K562 (cell line): Measurements from ENCODE around the gene DYRK1A. TPM values are rescaled to one million over a fixed set of nuclear protein-coding genes. Genes with fewer than 3 reads are reported as not detected.

ENCODE experiments used
- CCNT2 ChIP-seq: IDR thresholded peaks from 2 replicates; pipeline ENCODE4 v1.6.1; 2011; ENCODE audit warnings: borderline replicate concordance, low read depth, mild to moderate bottlenecking, moderate library complexity, mixed read lengths, low read length; ENCODE audit not compliant: insufficient read length; ENCODE audit errors: extremely low read depth
- FOS ChIP-seq: IDR thresholded peaks from 3 replicates; pipeline ENCODE4 v1.6.1; 2011; ENCODE audit not compliant: insufficient read length; ENCODE audit errors: extremely low read depth
- FUS ChIP-seq: fragments of 200-400 bp; formaldehyde crosslinking; optimal IDR thresholded peaks from 2 replicates; pipeline ENCODE3; 2017; ENCODE audit warnings: low read depth, low read length
- HIVEP1 ChIP-seq: fragments of 250-450 bp; sonication (Bioruptor Pico); IDR thresholded peaks from 2 replicates; pipeline ENCODE4 v1.4.0; 2020; ENCODE audit warnings: mild to moderate bottlenecking
- KAT7 ChIP-seq: sonication (generic); formaldehyde crosslinking; IDR thresholded peaks from 2 replicates; pipeline ENCODE4 v1.8.0; 2022; ENCODE audit warnings: missing genetic modification reagents, mild to moderate bottlenecking, borderline replicate concordance
- KDM1A ChIP-seq, 2 experiments: fragments of 450-650 bp; IDR thresholded peaks; 2 replicates each; pipeline ENCODE4 v1.6.1; 2016; ENCODE audit warnings: mild to moderate bottlenecking in 2 of 2
- KLF1 ChIP-seq: fragments of 450-650 bp; IDR thresholded peaks from 2 replicates; pipeline ENCODE4 v1.6.1; 2016; ENCODE audit warnings: missing genetic modification characterization, missing compliant biosample characterization
- MCM7 ChIP-seq, 2 experiments: fragments of 450-650 bp; IDR thresholded peaks; 2 replicates each; pipeline ENCODE4 v1.6.1; 2016 to 2018
- MNT ChIP-seq, 2 experiments: fragments of 450-650 bp; conservative IDR thresholded peaks; 2 replicates each; pipeline ENCODE4 v1.6.1; 2017; ENCODE audit warnings: mild to moderate bottlenecking in 2 of 2, moderate library complexity in 2 of 2
- NCOA1 ChIP-seq: fragments of 450-650 bp; IDR thresholded peaks from 2 replicates; pipeline ENCODE4 v1.6.1; 2016; ENCODE audit warnings: low read depth
- NR2C2 ChIP-seq, 2 experiments: fragments of 200-800 bp in 1 of 2; sonication (Bioruptor generic) in 1 of 2; sonication (generic) in 1 of 2; formaldehyde crosslinking in 1 of 2; IDR thresholded peaks; 2 replicates each; pipeline versions ENCODE4 v1.6.1 to v1.8.0; 2016 to 2022; ENCODE audit warnings: mild to moderate bottlenecking in 1 of 2, missing compliant biosample characterization in 1 of 2, missing genetic modification characterization in 1 of 2, missing genetic modification reagents in 1 of 2
- PBX2 ChIP-seq, 2 experiments: IDR thresholded peaks in 1 of 2; conservative IDR thresholded peaks in 1 of 2; 2 replicates each; pipeline ENCODE4 v1.6.1; 2016; ENCODE audit warnings: low read depth in 2 of 2, mild to moderate bottlenecking in 1 of 2, missing compliant biosample characterization in 1 of 2, missing genetic modification characterization in 1 of 2, moderate library complexity in 1 of 2
- TFAP4 ChIP-seq: sonication (generic); formaldehyde crosslinking; IDR thresholded peaks from 2 replicates; pipeline ENCODE4 v1.8.0; 2022; ENCODE audit warnings: missing genetic modification reagents, mild to moderate bottlenecking, moderate library complexity, borderline replicate concordance
- TOE1 ChIP-seq, 2 experiments: fragments of 450-650 bp in 1 of 2; sonication (generic) in 1 of 2; formaldehyde crosslinking in 1 of 2; IDR thresholded peaks; 2 replicates each; pipeline versions ENCODE4 v1.7.1 to v1.8.0; 2016 to 2022; ENCODE audit warnings: borderline replicate concordance in 2 of 2, mild to moderate bottlenecking in 2 of 2, antibody characterized with exemption in 1 of 2, inconsistent platforms in 1 of 2, low read depth in 1 of 2, missing genetic modification reagents in 1 of 2, moderate library complexity in 1 of 2
- TRIM24 ChIP-seq, 2 experiments: fragments of 450-650 bp; IDR thresholded peaks; 2 replicates each; pipeline ENCODE4 v1.6.1; 2016
- ZNF175 ChIP-seq: fragments of 200-800 bp; sonication (Bioruptor generic); IDR thresholded peaks from 2 replicates; pipeline ENCODE4 v1.6.1; 2016; ENCODE audit warnings: low read depth, mild to moderate bottlenecking, missing genetic modification characterization, missing compliant biosample characterization
- ZNF184 ChIP-seq: sonication (generic); formaldehyde crosslinking; IDR thresholded peaks from 2 replicates; pipeline ENCODE4 v1.5.0; 2020; ENCODE audit warnings: missing genetic modification reagents
- ZNF584 ChIP-seq: fragments of 200-800 bp; sonication (Bioruptor generic); IDR thresholded peaks from 2 replicates; pipeline ENCODE4 v1.6.1; 2016; ENCODE audit warnings: low read depth, mild to moderate bottlenecking, missing genetic modification characterization, missing compliant biosample characterization
- ZNF717 ChIP-seq: fragments of 250-450 bp; sonication (Bioruptor Pico); IDR thresholded peaks from 2 replicates; pipeline ENCODE4 v1.5.0; 2021
- polyA plus RNA-seq, 8 experiments: library from polyadenylated mRNA; depleted of rRNA in 4 of 8; stranded (reverse) in 5 of 8; unstranded in 3 of 8; fragments of >200 nt; fragmentation: Nextera tagmentation in 2 of 8; fragmentation: Illumina TruSeq in 1 of 8; extraction: Ambion mirVana in 2 of 8; extraction: Trizol in 1 of 8; gene quantifications; 2 replicates each; pipeline versions ENCODE4 v1.2.1 to v1.2.3, GENCODE V29; 2011 to 2014; ENCODE audit warnings: inconsistent platforms in 1 of 8, missing spikeins in 1 of 8
- total RNA-seq, 7 experiments: library from RNA; depleted of rRNA in 6 of 7; stranded (reverse); fragments of >200 nt in 6 of 7; fragmentation: Illumina TruSeq in 2 of 7; extraction: Trizol in 2 of 7; gene quantifications; 2 replicates each; pipeline versions ENCODE4 v1.2.1 to v1.2.3, GENCODE V29; 2011 to 2021; ENCODE audit warnings: low replicate concordance in 1 of 7
- TF ChIP-seq, protein P1 (sequence below): fragments of 250-450 bp; sonication (Bioruptor Pico); IDR thresholded peaks from 2 replicates; pipeline ENCODE4 v1.5.0; 2021

The DYRK1A gene
- total and polyA plus RNA-seq, 9 of the 15 experiments (the other 6 are each of a cell fraction or from before 2014, with no cell fraction given) = 3.7 to 64.8 (median 42.3) TPM

- TF ChIP-seq KAT7 (CRISPR knock-in tag) (no peak), TRIM24 (IDR thresholded peaks at IDR 0.05) (peak; percentile 39 to 68; a peak in 3 of 4 replicates), KDM1A (IDR thresholded peaks at IDR 0.05) (no peak), MNT (conservative IDR thresholded peaks at IDR 0.05) (peak in 1 of 2 experiments; percentile 29; a peak in 1 of 4 replicates), HIVEP1 (CRISPR knock-in tag) (no peak), CCNT2 (no peak), FUS (no peak), KLF1 (tag) (no peak), PBX2 (CRISPR knock-in tag; IDR thresholded peaks at IDR 0.05; ENCODE audit: low read depth) (no peak), PBX2 (tag; conservative IDR thresholded peaks at IDR 0.05; ENCODE audit: low read depth) (no peak), TFAP4 (CRISPR knock-in tag) (no peak), MCM7 (IDR thresholded peaks at IDR 0.05) (no peak), TOE1 (IDR thresholded peaks at IDR 0.05; ENCODE audit: borderline replicate concordance) (no peak), TOE1 (CRISPR knock-in tag; IDR thresholded peaks at IDR 0.05; ENCODE audit: borderline replicate concordance, low read depth) (no peak), ZNF584 (CRISPR knock-in tag) (peak; percentile 75; the same call in 1 of the 2 replicates), NCOA1 (peak; percentile 72), ZNF175 (CRISPR knock-in tag) (0 out of 2 replicates have a peak, but pooled peaks have one; percentile 29), ZNF717 (no peak), FOS (no peak), ZNF184 (CRISPR knock-in tag) (no peak), NR2C2 (CRISPR knock-in tag; IDR thresholded peaks at IDR 0.05) (no peak), NR2C2 (tag; IDR thresholded peaks at IDR 0.05) (0 out of 2 replicates have a peak, but pooled peaks have one; percentile 43)
- TF ChIP-seq, protein P1, sequence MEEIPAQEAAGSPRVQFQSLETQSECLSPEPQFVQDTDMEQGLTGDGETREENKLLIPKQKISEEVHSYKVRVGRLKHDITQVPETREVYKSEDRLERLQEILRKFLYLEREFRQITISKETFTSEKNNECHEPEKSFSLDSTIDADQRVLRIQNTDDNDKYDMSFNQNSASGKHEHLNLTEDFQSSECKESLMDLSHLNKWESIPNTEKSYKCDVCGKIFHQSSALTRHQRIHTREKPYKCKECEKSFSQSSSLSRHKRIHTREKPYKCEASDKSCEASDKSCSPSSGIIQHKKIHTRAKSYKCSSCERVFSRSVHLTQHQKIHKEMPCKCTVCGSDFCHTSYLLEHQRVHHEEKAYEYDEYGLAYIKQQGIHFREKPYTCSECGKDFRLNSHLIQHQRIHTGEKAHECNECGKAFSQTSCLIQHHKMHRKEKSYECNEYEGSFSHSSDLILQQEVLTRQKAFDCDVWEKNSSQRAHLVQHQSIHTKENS (CRISPR knock-in tag) = no peak
Measured at GRCh38 chr21:37536616-37537278, 170.2 kb downstream of the DYRK1A start (continued).
